ENCODE data around the gene KLHL14. TPM values are rescaled to one million over a fixed set of nuclear protein-coding genes. Genes with fewer than 3 reads are reported as not detected.

KLHL14 gene
- total and polyA plus RNA-seq, 2 of the 13 experiments (the other 11 are each of a cell fraction or from before 2014, with no cell fraction given), result 16.0 to 41.8 TPM

- no peak for TF ChIP-seq SP140L (CRISPR knock-in tag; IDR thresholded peaks at IDR 0.05; ENCODE audit: borderline replicate concordance)
- TF ChIP-seq, protein P1, sequence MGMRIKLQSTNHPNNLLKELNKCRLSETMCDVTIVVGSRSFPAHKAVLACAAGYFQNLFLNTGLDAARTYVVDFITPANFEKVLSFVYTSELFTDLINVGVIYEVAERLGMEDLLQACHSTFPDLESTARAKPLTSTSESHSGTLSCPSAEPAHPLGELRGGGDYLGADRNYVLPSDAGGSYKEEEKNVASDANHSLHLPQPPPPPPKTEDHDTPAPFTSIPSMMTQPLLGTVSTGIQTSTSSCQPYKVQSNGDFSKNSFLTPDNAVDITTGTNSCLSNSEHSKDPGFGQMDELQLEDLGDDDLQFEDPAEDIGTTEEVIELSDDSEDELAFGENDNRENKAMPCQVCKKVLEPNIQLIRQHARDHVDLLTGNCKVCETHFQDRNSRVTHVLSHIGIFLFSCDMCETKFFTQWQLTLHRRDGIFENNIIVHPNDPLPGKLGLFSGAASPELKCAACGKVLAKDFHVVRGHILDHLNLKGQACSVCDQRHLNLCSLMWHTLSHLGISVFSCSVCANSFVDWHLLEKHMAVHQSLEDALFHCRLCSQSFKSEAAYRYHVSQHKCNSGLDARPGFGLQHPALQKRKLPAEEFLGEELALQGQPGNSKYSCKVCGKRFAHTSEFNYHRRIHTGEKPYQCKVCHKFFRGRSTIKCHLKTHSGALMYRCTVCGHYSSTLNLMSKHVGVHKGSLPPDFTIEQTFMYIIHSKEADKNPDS (CRISPR knock-in tag; IDR thresholded peaks at IDR 0.05), result no peak; the same call in 1 of the 2 replicates
- TF ChIP-seq ZNF205 (CRISPR knock-in tag; IDR thresholded peaks at IDR 0.05), result peak; percentile 81; the same call in 1 of the 2 replicates
- no peak for TF ChIP-seq ZBTB46 (CRISPR knock-in tag; IDR thresholded peaks at IDR 0.05; ENCODE audit: borderline replicate concordance)
- TF ChIP-seq PHF8 (CRISPR knock-in tag; IDR thresholded peaks at IDR 0.05), result no peak
- TF ChIP-seq CAMTA2 (CRISPR knock-in tag; IDR thresholded peaks at IDR 0.05; ENCODE audit: borderline replicate concordance), result no peak
- no peak for TF ChIP-seq PCBP2 (optimal IDR thresholded peaks at IDR 0.05; ENCODE audit: low read depth, low read length, poor library complexity, severe bottlenecking)
- TF ChIP-seq TP53 (CRISPR knock-in tag; conservative IDR thresholded peaks at IDR 0.05), result 0 out of 2 replicates have a peak, but pooled peaks have one; percentile 30
- TF ChIP-seq ZNF362 (CRISPR knock-in tag; IDR thresholded peaks at IDR 0.05; ENCODE audit: borderline replicate concordance), result peak; percentile 86
- peak; percentile 94 for TF ChIP-seq BRD4 (CRISPR knock-in tag; IDR thresholded peaks at IDR 0.05)
- TF ChIP-seq ZNF773 (CRISPR knock-in tag; IDR thresholded peaks at IDR 0.05; ENCODE audit: borderline replicate concordance), result no peak
- TF ChIP-seq NR2F1 (CRISPR knock-in tag; IDR thresholded peaks at IDR 0.05), result peak; percentile 39 to 69; a peak in 3 of 4 replicates
- peak; percentile 91; the same call in 1 of the 2 replicates for TF ChIP-seq RXRA (CRISPR knock-in tag; IDR thresholded peaks at IDR 0.05)
- no peak for TF ChIP-seq KLF15 (CRISPR knock-in tag; IDR thresholded peaks at IDR 0.05; ENCODE audit: borderline replicate concordance)
- TF ChIP-seq NCOA2 (CRISPR knock-in tag; IDR thresholded peaks at IDR 0.05), result peak; percentile 99
- TF ChIP-seq PATZ1 (CRISPR knock-in tag; IDR thresholded peaks at IDR 0.05), result peak; percentile 96
- TF ChIP-seq SALL2 (CRISPR knock-in tag; IDR thresholded peaks at IDR 0.05), result peak; percentile 61; the same call in 1 of the 2 replicates
- peak; percentile 22; the same call in 1 of the 2 replicates for TF ChIP-seq TCF7L2 (IDR thresholded peaks at IDR 0.05; ENCODE audit: low read depth, low read length)
- TF ChIP-seq ZSCAN12 (CRISPR knock-in tag; IDR thresholded peaks at IDR 0.05), result no peak
- no peak for TF ChIP-seq ZBTB7A (CRISPR knock-in tag; IDR thresholded peaks at IDR 0.05)
- TF ChIP-seq SP4 (CRISPR knock-in tag; IDR thresholded peaks at IDR 0.05), result no peak
- TF ChIP-seq PPARG (CRISPR knock-in tag; conservative IDR thresholded peaks at IDR 0.05), result peak; percentile 89
Observed at GRCh38 chr18:32803568-32803967, 30.7 kb upstream of the KLHL14 start (continued).

Data from HepG2 (cell line).